PFSK-1 (cell line): ENCODE results near the gene DCTN3.

Experiments used
- POLR2AphosphoS5 ChIP-seq: IDR thresholded peaks from 2 replicates; pipeline ENCODE4 v1.6.1; 2012; ENCODE audit warnings: low read depth, mild to moderate bottlenecking, control low read depth, low read length, moderate library complexity
- SIN3A ChIP-seq: IDR thresholded peaks from 2 replicates; pipeline ENCODE4 v1.6.1; 2012; ENCODE audit warnings: mild to moderate bottlenecking, low read length, moderate library complexity, borderline replicate concordance; ENCODE audit not compliant: insufficient read depth

DNA sequence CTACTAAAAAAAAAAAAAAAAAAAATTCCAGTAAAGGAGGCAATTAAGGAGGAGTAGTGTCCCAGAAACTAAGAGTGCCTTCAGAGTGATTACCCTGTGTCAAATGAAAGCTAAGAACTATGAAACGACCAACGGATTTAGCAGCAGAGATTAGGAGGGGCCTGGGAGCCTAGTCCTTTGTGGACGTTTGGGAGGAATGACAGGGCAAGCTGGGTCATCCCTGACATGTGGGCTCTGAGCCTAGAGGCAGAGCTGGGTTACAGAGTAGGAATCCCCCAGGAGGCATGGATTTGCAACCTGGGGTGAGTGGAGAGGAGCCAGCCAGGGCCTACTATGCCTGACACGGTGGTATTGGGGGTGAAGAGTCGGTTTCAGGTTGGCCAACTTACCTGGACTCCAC, 12.9 kb upstream of the DCTN3 start:
- no peak for TF ChIP-seq SIN3A
- TF ChIP-seq POLR2AphosphoS5 = no peak
